PC-9 (cell line): ENCODE results near the gene FAM209A. TPM values are rescaled to one million over a fixed set of nuclear protein-coding genes. Genes with fewer than 3 reads are reported as not detected.

ENCODE experiments used
- BruUV-seq: library from RNA; stranded (reverse); fragments of 400-500 nt; replicated peaks from 2 replicates; lab custom pipeline; 2021; lab: Mats Ljungman, UMichigan
- CTCF ChIA-PET: fragments of 300-600 bp; sonication (Branson Sonifier 250); formaldehyde crosslinking; loops from one replicate; lab custom pipeline; 2022; ENCODE audit warnings: antibody characterized with exemption; lab: Charles Lee
- POLR2A ChIA-PET: fragments of 300-600 bp; sonication (Branson Sonifier 250); formaldehyde crosslinking; loops from one replicate; lab custom pipeline; 2022; ENCODE audit warnings: antibody characterized with exemption; ENCODE audit not compliant: unreplicated experiment; lab: Charles Lee
- DNase-seq, 2 experiments: peaks; one replicate each; pipeline versions ENCODE4 v3.0.0 to v3.0.0-alpha.2; 2015 to 2022; ENCODE audit warnings: mixed read lengths in 1 of 2
- H2AFZ ChIP-seq: fragments of 200-600 bp; sonication (generic); 2 replicates; pipeline ENCODE4 v1.8.1; 2017; ENCODE audit warnings: antibody characterized with exemption
- H3F3A ChIP-seq: fragments of 200-600 bp; sonication (generic); 2 replicates; pipeline ENCODE4 v1.8.1; 2017; ENCODE audit warnings: antibody characterized with exemption, mild to moderate bottlenecking, low read depth; ENCODE audit not compliant: insufficient read depth
- H3K27ac ChIP-seq: fragments of 200-600 bp; sonication (generic); 2 replicates; pipeline ENCODE4 v1.6.1; 2016; ENCODE audit warnings: mixed run types
- H3K27me3 ChIP-seq: fragments of 200-600 bp; sonication (generic); 2 replicates; pipeline ENCODE4 v1.6.1; 2016; ENCODE audit warnings: low read depth, mixed run types; ENCODE audit not compliant: insufficient read depth
- H3K36me3 ChIP-seq: fragments of 200-600 bp; sonication (generic); 2 replicates; pipeline ENCODE4 v1.6.1; 2016; ENCODE audit warnings: low read depth, mixed run types
- H3K4me1 ChIP-seq: fragments of 200-600 bp; sonication (generic); replicated peaks from 2 replicates; pipeline ENCODE4 v1.6.1; 2016; ENCODE audit warnings: mixed run types; ENCODE audit not compliant: insufficient read depth
- H3K4me2 ChIP-seq: fragments of 200-600 bp; sonication (generic); 2 replicates; pipeline ENCODE4 v1.6.1; 2017; ENCODE audit warnings: mixed run types
- H3K4me3 ChIP-seq: fragments of 200-600 bp; sonication (generic); 2 replicates; pipeline ENCODE4 v1.6.1; 2016; ENCODE audit warnings: mixed run types
- H3K79me2 ChIP-seq: fragments of 200-600 bp; sonication (generic); 2 replicates; pipeline ENCODE4 v1.6.1; 2017; ENCODE audit warnings: low read depth, mixed run types
- H3K9me2 ChIP-seq: fragments of 200-600 bp; sonication (generic); 2 replicates; pipeline ENCODE4 v1.8.1; 2017; ENCODE audit warnings: mild to moderate bottlenecking; ENCODE audit not compliant: insufficient read depth
- H3K9me3 ChIP-seq: fragments of 200-600 bp; sonication (generic); 2 replicates; pipeline ENCODE4 v1.8.1; 2016; ENCODE audit warnings: low read depth; ENCODE audit not compliant: insufficient read depth
- H4K20me1 ChIP-seq: fragments of 200-600 bp; sonication (generic); 2 replicates; pipeline ENCODE4 v1.8.1; 2017; ENCODE audit not compliant: insufficient read depth
- EZH2 ChIP-seq: fragments of 200-600 bp; sonication (generic); IDR thresholded peaks from 2 replicates; pipeline ENCODE4 v1.8.0; 2017; ENCODE audit warnings: antibody characterized with exemption, low read depth
- intact Hi-C: fragments of 100-400 bp; cut with micrococcal nuclease; formaldehyde crosslinking; loops from one replicate; pipeline ENCODE4 v1.10.0; 2022; ENCODE audit not compliant: unreplicated experiment
- total RNA-seq: library from RNA; stranded (reverse); gene quantifications from 2 replicates; pipeline ENCODE4 v1.2.3, GENCODE V29; 2021
- TF ChIP-seq, protein P1 (sequence below): fragments of 200-600 bp; sonication (generic); conservative IDR thresholded peaks from 2 replicates; pipeline ENCODE4 v1.6.1; 2017; ENCODE audit warnings: mixed run types, antibody characterized with exemption, mild to moderate bottlenecking, moderate library complexity

The FAM209A gene
- total RNA-seq, 1 experiment from 2014 or later, result not detected

DNA sequence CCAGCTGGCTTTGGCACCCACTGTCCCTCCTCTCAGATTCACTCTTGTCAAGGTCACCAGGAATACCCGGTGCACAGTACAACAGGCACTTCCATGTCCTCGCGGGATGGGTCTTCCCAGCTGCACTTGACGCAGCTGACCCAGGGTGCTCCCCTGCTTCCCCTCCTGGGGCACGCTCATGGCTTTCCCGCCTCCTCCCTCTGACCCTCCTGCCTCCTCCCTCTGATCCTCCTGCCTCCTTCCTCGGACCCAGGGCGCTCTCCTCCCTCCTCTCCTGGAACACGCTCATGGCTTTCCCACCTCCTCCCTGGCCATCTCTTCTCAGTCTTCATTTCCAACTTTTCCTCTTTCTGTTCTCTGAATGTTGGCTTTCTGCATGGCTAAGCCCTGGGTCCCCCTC lies 50.6 kb downstream of the FAM209A start:
- CTCF ChIA-PET, result no interaction called here
- POLR2A ChIA-PET, result interaction anchor here (0.5 kb wide), 1 partner anchor 43 kb away, joined by 3 read pairs; no protein-coding TSS in a partner anchor

More for the DNA sequence above, 50.6 kb downstream of the FAM209A start:
- no peak overlapping the region for H3K27ac ChIP-seq
- no peaks in the 10 kb centered on the region for H4K20me1 ChIP-seq
- intact Hi-C loops, result no loop called here
- no peaks in the 10 kb centered on the region for H3K27me3 ChIP-seq
- H3F3A ChIP-seq, result peaks cover 8% of the 10 kb centered on the region
- peaks cover 17% of the 10 kb centered on the region for H3K4me1 ChIP-seq
- no peaks in the 10 kb centered on the region for H3K9me3 ChIP-seq
- BruUV-seq, result no TSS peak
- no peaks in the 10 kb centered on the region for H3K9me2 ChIP-seq
- H3K4me2 ChIP-seq, result no peak overlapping the region
- DNase-seq, result no peak
- H3K36me3 ChIP-seq, result no peaks in the 10 kb centered on the region
- TF ChIP-seq, protein P1, sequence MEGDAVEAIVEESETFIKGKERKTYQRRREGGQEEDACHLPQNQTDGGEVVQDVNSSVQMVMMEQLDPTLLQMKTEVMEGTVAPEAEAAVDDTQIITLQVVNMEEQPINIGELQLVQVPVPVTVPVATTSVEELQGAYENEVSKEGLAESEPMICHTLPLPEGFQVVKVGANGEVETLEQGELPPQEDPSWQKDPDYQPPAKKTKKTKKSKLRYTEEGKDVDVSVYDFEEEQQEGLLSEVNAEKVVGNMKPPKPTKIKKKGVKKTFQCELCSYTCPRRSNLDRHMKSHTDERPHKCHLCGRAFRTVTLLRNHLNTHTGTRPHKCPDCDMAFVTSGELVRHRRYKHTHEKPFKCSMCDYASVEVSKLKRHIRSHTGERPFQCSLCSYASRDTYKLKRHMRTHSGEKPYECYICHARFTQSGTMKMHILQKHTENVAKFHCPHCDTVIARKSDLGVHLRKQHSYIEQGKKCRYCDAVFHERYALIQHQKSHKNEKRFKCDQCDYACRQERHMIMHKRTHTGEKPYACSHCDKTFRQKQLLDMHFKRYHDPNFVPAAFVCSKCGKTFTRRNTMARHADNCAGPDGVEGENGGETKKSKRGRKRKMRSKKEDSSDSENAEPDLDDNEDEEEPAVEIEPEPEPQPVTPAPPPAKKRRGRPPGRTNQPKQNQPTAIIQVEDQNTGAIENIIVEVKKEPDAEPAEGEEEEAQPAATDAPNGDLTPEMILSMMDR, result no peak
- TF ChIP-seq EZH2, result no peak
- no peak overlapping the region for H2AFZ ChIP-seq
- no peak overlapping the region for H3K4me3 ChIP-seq
- no peaks in the 10 kb centered on the region for H3K79me2 ChIP-seq

Other genes with a start within 250 kb of the FAM209A start
- gene FAM210B, start 165.8 kb upstream of the FAM209A start, total RNA-seq, result 18.9 and 21.4 TPM in 2 replicates
- 66.7 and 92.0 TPM in 2 replicates for gene AURKA, start 132.5 kb upstream of the FAM209A start, total RNA-seq
- 39.6 and 50.0 TPM in 2 replicates for gene CSTF1, start 132.1 kb upstream of the FAM209A start, total RNA-seq
- gene CASS4, start 112.5 kb upstream of the FAM209A start, total RNA-seq, result 0.15 TPM in 1 of 2 replicates, not detected in the other
- gene RTF2, start 56.1 kb upstream of the FAM209A start, total RNA-seq, result 96.2 and 108 TPM in 2 replicates
- not detected in 2 replicates for gene FAM209B, start 8.5 kb downstream of the FAM209A start, total RNA-seq
- gene TFAP2C, start 104.6 kb downstream of the FAM209A start, total RNA-seq, result 27.8 and 34.8 TPM in 2 replicates